K562 (cell line): Measurements from ENCODE around the gene PTH1R. TPM values are rescaled to one million over a fixed set of nuclear protein-coding genes. Genes with fewer than 3 reads are reported as not detected.

ENCODE experiments used
- CEBPB ChIP-seq: fragments of 450-650 bp; IDR thresholded peaks from 2 replicates; pipeline ENCODE4 v1.6.1; 2016; ENCODE audit warnings: missing genetic modification characterization, missing compliant biosample characterization
- IFI16 ChIP-seq: fragments of 250-450 bp; sonication (Bioruptor Pico); IDR thresholded peaks from 2 replicates; pipeline ENCODE4 v2.1.2; 2022; ENCODE audit warnings: mild to moderate bottlenecking, inconsistent platforms
- KAT8 ChIP-seq: fragments of 450-650 bp; IDR thresholded peaks from 2 replicates; pipeline ENCODE4 v1.6.1; 2016; ENCODE audit warnings: low read depth, mild to moderate bottlenecking
- TCF3 ChIP-seq: sonication (generic); formaldehyde crosslinking; IDR thresholded peaks from 2 replicates; pipeline ENCODE4 v1.4.0; 2020; ENCODE audit warnings: mild to moderate bottlenecking, missing genetic modification reagents
- ZNF134 ChIP-seq: fragments of 250-450 bp; sonication (Bioruptor Pico); conservative IDR thresholded peaks from 2 replicates; pipeline ENCODE4 v1.4.0; 2020
- ZNF140 ChIP-seq: fragments of 250-450 bp; sonication (Bioruptor Pico); IDR thresholded peaks from 2 replicates; pipeline ENCODE4 v1.8.0; 2021; ENCODE audit warnings: moderate library complexity, mild to moderate bottlenecking, inconsistent platforms
- ZNF644 ChIP-seq: fragments of 200-800 bp; sonication (Bioruptor generic); IDR thresholded peaks from 2 replicates; pipeline ENCODE4 v1.6.1; 2016; ENCODE audit warnings: low read depth, missing genetic modification characterization, missing compliant biosample characterization
- polyA plus RNA-seq, 8 experiments: library from polyadenylated mRNA; depleted of rRNA in 4 of 8; stranded (reverse) in 5 of 8; unstranded in 3 of 8; fragments of >200 nt; fragmentation: Nextera tagmentation in 2 of 8; fragmentation: Illumina TruSeq in 1 of 8; extraction: Ambion mirVana in 2 of 8; extraction: Trizol in 1 of 8; gene quantifications; 2 replicates each; pipeline versions ENCODE4 v1.2.1 to v1.2.3, GENCODE V29; 2011 to 2014; ENCODE audit warnings: inconsistent platforms in 1 of 8, missing spikeins in 1 of 8
- total RNA-seq, 7 experiments: library from RNA; depleted of rRNA in 6 of 7; stranded (reverse); fragments of >200 nt in 6 of 7; fragmentation: Illumina TruSeq in 2 of 7; extraction: Trizol in 2 of 7; gene quantifications; 2 replicates each; pipeline versions ENCODE4 v1.2.1 to v1.2.3, GENCODE V29; 2011 to 2021; ENCODE audit warnings: low replicate concordance in 1 of 7
- TF ChIP-seq, protein P1 (sequence below): IDR thresholded peaks from 3 replicates; pipeline ENCODE4 v1.6.1; 2011; ENCODE audit warnings: borderline replicate concordance, mild to moderate bottlenecking, moderate library complexity; ENCODE audit not compliant: insufficient read length; ENCODE audit errors: extremely low read depth
- TF ChIP-seq, protein P2 (sequence below): sonication (generic); formaldehyde crosslinking; IDR thresholded peaks from 2 replicates; pipeline ENCODE4 v1.8.0; 2023; ENCODE audit warnings: mild to moderate bottlenecking, missing genetic modification reagents
- TF ChIP-seq, protein P3 (sequence below): fragments of 450-650 bp; IDR thresholded peaks from 2 replicates; pipeline ENCODE4 v1.6.1; 2016; ENCODE audit warnings: low read depth, mild to moderate bottlenecking, moderate library complexity
- TF ChIP-seq, protein P4 (sequence below): sonication (generic); formaldehyde crosslinking; IDR thresholded peaks from 2 replicates; pipeline ENCODE4 v1.8.1; 2023; ENCODE audit warnings: mild to moderate bottlenecking, missing genetic modification reagents
- TF ChIP-seq, protein P5 (sequence below), 3 experiments: fragments of 200-800 bp in 1 of 3; sonication (Bioruptor generic) in 1 of 3; sonication (generic) in 1 of 3; formaldehyde crosslinking in 1 of 3; IDR thresholded peaks; 2 replicates each; pipeline versions ENCODE4 v1.6.1 to v1.8.0; 2016 to 2022; ENCODE audit warnings: mild to moderate bottlenecking in 2 of 3, missing compliant biosample characterization in 2 of 3, missing genetic modification characterization in 2 of 3, missing genetic modification reagents in 1 of 3
- TF ChIP-seq, protein P6 (sequence below): sonication (generic); formaldehyde crosslinking; IDR thresholded peaks from 2 replicates; pipeline ENCODE4 v1.8.0; 2022; ENCODE audit warnings: mild to moderate bottlenecking, low read depth, missing genetic modification reagents
- TF ChIP-seq, protein P7 (sequence below): sonication (generic); formaldehyde crosslinking; IDR thresholded peaks from 2 replicates; pipeline ENCODE4 v1.8.1; 2023; ENCODE audit warnings: mild to moderate bottlenecking, missing genetic modification reagents

PTH1R gene
- total and polyA plus RNA-seq, 9 of the 15 experiments (the other 6 are each of a cell fraction or from before 2014, with no cell fraction given) = not detected

DNA sequence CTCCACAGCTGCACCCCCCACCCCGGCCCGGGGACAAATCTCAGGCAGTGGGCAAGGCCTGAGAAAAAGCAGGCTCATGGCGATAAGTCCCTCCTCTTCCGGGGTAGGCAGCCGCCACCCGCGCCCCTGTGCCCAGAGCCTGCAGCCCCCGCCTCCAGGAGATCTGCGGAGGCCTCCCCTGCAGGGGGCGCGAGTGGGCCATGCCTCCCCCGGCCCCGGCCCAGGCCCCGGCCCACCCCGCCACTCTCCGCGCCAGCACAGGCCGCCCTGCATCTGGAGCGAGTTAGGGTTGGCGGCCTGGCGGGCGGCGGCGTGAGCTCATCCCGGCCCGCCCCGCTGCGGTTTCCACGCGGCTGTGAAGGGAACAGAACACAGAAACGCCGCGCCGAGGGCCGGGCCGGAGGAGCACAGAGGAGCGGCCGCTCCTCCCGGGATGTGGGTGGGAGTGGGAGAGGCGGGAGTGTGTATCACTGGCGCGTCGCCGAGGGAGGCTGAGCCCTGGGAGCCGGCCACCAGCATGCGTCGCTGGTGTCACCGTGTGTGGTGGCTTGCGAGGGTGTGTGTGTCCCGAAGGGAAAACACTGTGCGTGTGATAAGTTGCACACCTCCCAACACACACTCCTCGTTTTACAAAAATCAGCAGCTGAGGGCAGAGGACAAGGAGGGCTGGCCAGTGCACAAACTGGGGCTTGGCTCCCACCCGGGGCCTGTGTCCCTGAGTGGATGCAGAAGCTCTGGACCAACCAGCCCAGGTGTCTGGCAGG is 31.5 kb upstream of the PTH1R start (continued):
- TF ChIP-seq, protein P1, sequence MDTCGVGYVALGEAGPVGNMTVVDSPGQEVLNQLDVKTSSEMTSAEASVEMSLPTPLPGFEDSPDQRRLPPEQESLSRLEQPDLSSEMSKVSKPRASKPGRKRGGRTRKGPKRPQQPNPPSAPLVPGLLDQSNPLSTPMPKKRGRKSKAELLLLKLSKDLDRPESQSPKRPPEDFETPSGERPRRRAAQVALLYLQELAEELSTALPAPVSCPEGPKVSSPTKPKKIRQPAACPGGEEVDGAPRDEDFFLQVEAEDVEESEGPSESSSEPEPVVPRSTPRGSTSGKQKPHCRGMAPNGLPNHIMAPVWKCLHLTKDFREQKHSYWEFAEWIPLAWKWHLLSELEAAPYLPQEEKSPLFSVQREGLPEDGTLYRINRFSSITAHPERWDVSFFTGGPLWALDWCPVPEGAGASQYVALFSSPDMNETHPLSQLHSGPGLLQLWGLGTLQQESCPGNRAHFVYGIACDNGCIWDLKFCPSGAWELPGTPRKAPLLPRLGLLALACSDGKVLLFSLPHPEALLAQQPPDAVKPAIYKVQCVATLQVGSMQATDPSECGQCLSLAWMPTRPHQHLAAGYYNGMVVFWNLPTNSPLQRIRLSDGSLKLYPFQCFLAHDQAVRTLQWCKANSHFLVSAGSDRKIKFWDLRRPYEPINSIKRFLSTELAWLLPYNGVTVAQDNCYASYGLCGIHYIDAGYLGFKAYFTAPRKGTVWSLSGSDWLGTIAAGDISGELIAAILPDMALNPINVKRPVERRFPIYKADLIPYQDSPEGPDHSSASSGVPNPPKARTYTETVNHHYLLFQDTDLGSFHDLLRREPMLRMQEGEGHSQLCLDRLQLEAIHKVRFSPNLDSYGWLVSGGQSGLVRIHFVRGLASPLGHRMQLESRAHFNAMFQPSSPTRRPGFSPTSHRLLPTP = no peak
- TF ChIP-seq ZNF140 (CRISPR knock-in tag) (no peak), CEBPB (no peak), IFI16 (CRISPR knock-in tag) (no peak), KAT8 (no peak), ZNF134 (peak; percentile 96), TCF3 (CRISPR knock-in tag) (0 out of 2 replicates have a peak, but pooled peaks have one; percentile 5), ZNF644 (tag) (no peak)
- TF ChIP-seq, protein P2, sequence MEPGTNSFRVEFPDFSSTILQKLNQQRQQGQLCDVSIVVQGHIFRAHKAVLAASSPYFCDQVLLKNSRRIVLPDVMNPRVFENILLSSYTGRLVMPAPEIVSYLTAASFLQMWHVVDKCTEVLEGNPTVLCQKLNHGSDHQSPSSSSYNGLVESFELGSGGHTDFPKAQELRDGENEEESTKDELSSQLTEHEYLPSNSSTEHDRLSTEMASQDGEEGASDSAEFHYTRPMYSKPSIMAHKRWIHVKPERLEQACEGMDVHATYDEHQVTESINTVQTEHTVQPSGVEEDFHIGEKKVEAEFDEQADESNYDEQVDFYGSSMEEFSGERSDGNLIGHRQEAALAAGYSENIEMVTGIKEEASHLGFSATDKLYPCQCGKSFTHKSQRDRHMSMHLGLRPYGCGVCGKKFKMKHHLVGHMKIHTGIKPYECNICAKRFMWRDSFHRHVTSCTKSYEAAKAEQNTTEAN (CRISPR knock-in tag) = peak; percentile 64; the same call in 1 of the 2 replicates
- TF ChIP-seq, protein P3, sequence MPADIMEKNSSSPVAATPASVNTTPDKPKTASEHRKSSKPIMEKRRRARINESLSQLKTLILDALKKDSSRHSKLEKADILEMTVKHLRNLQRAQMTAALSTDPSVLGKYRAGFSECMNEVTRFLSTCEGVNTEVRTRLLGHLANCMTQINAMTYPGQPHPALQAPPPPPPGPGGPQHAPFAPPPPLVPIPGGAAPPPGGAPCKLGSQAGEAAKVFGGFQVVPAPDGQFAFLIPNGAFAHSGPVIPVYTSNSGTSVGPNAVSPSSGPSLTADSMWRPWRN = no peak
- TF ChIP-seq, protein P4, sequence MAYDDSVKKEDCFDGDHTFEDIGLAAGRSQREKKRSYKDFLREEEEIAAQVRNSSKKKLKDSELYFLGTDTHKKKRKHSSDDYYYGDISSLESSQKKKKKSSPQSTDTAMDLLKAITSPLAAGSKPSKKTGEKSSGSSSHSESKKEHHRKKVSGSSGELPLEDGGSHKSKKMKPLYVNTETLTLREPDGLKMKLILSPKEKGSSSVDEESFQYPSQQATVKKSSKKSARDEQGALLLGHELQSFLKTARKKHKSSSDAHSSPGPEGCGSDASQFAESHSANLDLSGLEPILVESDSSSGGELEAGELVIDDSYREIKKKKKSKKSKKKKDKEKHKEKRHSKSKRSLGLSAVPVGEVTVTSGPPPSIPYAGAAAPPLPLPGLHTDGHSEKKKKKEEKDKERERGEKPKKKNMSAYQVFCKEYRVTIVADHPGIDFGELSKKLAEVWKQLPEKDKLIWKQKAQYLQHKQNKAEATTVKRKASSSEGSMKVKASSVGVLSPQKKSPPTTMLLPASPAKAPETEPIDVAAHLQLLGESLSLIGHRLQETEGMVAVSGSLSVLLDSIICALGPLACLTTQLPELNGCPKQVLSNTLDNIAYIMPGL (CRISPR knock-in tag) = no peak
- TF ChIP-seq, protein P5, sequence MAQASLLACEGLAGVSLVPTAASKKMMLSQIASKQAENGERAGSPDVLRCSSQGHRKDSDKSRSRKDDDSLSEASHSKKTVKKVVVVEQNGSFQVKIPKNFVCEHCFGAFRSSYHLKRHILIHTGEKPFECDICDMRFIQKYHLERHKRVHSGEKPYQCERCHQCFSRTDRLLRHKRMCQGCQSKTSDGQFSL (CRISPR knock-in tag; IDR thresholded peaks at IDR 0.05) = no peak; the same call in none of the 2 replicates
- TF ChIP-seq, protein P5 (tag; IDR thresholded peaks at IDR 0.05) = peak in 1 of 2 experiments; percentile 39; a peak in 1 of 4 replicates
- TF ChIP-seq, protein P6, sequence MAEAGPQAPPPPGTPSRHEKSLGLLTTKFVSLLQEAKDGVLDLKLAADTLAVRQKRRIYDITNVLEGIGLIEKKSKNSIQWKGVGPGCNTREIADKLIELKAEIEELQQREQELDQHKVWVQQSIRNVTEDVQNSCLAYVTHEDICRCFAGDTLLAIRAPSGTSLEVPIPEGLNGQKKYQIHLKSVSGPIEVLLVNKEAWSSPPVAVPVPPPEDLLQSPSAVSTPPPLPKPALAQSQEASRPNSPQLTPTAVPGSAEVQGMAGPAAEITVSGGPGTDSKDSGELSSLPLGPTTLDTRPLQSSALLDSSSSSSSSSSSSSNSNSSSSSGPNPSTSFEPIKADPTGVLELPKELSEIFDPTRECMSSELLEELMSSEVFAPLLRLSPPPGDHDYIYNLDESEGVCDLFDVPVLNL (CRISPR knock-in tag) = peak; percentile 47; the same call in 1 of the 2 replicates
- TF ChIP-seq, protein P7, sequence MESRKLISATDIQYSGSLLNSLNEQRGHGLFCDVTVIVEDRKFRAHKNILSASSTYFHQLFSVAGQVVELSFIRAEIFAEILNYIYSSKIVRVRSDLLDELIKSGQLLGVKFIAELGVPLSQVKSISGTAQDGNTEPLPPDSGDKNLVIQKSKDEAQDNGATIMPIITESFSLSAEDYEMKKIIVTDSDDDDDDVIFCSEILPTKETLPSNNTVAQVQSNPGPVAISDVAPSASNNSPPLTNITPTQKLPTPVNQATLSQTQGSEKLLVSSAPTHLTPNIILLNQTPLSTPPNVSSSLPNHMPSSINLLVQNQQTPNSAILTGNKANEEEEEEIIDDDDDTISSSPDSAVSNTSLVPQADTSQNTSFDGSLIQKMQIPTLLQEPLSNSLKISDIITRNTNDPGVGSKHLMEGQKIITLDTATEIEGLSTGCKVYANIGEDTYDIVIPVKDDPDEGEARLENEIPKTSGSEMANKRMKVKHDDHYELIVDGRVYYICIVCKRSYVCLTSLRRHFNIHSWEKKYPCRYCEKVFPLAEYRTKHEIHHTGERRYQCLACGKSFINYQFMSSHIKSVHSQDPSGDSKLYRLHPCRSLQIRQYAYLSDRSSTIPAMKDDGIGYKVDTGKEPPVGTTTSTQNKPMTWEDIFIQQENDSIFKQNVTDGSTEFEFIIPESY (CRISPR knock-in tag) = 0 out of 2 replicates have a peak, but pooled peaks have one; percentile 29
